GM21737 (cell line): ENCODE results near the gene CARMIL3.

Source experiments
- ATAC-seq: cut with Tn5 transposase; IDR thresholded peaks from one replicate; pipeline ENCODE4 v1.9.1; 2021; ENCODE audit warnings: mild to moderate bottlenecking, moderate library complexity; ENCODE audit not compliant: unreplicated experiment

The CARMIL3 gene

GRCh38 chr14:24074625-24075484 is 23.0 kb downstream of the CARMIL3 start:
- no peak for ATAC-seq

DNA sequence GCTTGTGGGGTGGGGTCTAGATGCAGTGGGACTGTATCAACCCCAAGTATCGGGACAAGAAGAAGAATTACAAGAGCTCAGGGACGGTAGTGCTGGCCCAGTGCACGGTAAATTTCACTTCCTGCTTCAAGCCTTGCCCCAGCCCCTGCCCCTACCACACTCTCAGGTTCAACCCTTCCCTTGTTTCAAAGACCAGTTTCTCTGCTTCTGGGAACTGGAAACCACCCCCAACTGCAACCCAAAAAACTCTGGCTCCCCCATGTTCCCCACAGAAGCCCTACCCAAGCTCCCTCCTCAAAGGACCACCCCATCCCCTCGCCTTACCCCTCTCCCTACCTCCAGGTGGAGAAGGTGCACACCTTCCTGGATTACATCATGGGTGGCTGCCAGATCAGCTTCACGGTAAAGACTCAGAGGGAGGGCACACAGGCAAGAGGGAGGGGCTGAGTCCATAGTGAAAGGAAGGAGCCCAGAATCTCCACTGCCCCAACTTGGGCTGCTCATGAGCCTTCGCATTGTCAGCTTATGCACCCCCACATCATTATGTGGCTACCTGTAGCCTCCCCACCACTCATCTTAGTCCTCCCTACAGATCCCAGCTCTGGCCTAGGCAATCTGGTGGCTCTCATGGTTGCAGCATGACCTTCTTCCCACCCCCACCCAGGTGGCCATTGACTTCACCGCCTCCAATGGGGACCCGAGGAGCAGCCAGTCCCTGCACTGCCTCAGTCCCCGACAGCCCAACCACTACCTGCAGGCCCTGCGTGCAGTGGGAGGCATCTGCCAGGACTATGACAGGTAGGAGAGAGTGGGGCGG is 23.9 kb downstream of the CARMIL3 start:
- no peak for ATAC-seq

DNA sequence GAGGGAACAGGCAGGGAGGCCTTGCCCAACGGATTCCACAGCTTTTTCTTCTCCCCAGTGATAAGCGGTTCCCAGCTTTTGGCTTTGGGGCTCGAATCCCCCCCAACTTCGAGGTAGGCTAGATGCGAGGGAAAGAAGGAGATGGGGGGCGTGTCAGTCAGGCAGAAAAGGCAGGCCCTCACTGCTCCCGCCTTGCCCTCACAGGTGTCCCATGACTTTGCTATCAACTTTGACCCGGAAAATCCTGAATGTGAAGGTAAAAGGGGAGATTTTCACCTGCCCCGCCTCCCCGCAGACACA is 24.4 kb downstream of the CARMIL3 start:
- ATAC-seq = no peak

GRCh38 chr14:24077086-24077485 is 25.3 kb downstream of the CARMIL3 start:
- no peak for ATAC-seq

- ATAC-seq = no peak
Measured at GRCh38 chr14:24078146-24078545, 26.3 kb downstream of the CARMIL3 start.

DNA sequence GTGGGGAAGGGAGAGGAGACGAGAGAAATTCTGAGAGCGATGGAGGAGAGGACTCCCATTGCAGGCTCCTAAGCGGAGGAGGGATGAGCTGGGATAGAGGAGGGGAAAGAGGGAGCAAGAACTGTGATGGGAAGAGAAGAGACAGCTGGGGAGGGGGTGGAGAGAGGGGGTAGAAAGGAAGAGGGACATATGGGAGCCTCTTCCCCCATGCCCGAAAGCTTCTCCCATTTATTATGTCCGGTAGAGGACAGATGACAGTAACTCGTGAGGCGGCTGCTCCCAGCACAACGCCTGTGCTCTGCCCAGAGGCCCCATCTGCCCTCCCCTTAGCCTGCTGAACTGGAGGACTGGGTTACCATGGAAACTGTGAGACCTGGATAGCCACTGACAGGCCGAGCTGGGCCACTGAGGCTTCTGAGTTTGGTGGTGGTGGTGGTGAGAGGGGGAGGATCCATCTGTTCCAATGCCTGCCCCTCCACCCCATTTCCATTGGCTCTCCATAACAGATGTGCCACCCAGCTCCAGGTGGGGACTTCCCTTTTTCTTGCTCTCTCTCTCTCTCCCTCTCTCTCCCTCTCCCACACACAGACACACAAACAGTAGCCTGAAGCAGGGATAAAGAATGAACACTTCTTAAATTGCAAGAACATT is 27.8 kb downstream of the CARMIL3 start:
- ATAC-seq = no peak

DNA sequence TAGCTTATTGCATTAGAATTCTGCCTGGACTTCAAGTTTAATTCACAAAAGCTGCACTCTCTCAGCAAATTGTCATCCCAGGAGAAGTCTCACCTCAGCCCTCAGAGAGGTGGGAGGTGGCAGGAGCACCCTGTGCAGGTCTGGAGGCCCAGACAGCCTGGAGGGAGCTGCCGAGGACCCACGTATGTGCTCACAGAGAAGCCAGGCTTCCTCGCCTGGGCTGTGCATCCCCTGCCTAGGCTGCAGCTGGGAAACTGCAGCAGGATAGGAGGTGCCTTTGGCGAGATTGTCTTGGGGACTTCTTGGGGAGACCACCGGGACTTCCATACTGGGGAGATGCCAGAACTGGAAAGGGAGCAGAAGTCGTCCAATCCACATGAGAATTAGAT is 28.3 kb downstream of the CARMIL3 start:
- no peak for ATAC-seq

GRCh38 chr14:24080888-24081738 is 29.3 kb downstream of the CARMIL3 start:
- ATAC-seq = peak; percentile 85

DNA sequence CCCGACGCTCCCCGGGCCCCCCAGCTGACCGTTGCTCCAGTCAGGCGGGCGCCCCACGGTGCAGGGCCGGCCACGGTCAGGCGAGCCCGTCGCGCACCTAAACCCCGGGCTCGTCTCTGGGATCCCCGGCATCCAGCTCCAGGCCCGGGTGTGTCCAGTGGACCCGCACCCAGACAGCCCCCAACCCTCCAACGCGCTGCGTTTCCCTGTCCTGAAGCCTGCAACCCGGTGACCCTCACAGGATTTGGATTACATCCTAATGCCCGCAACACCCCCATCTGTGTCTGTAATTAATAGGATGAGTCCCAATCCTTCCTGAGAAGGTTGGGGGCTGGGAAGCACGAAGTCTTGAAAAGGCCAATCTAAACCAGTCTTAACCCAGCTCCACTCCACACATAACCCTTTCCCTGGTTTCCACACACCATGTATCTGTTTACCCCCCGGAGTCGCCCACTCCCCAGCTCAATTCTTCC is 30.0 kb downstream of the CARMIL3 start:
- no peak for ATAC-seq

DNA sequence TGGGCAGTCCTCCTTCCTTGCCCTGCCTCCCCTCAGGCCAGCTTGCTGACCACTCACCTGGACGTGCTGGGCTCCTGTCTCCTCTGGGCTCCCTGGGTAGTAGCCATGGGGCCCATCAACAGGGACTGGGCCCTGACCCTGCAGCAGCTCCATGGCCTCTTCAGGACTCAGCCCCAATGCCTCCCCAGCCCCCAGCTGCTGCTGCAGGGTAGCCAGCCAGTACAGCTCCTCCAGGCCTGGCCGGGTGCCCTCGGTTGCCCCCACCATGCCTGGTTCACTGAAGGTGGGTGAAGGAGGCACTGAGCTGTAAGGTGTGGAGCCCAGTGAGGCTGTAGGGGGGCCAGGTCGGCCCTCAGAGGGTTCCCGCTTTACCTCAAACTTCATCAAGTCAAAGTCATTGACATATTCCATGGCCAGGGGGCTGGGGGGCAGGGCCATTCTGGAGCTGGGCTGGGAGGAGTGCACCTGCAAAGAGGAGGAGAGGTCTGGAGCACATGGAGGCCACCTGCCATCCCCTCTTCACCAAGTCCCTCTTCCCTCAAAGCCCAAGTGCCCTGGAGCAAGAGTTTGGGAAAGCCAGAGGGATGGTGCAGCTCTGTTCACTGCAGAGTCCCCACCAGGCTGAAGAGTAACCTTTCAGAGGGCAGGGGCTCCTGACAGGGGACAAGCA is 30.7 kb downstream of the CARMIL3 start:
- ATAC-seq = no peak

DNA sequence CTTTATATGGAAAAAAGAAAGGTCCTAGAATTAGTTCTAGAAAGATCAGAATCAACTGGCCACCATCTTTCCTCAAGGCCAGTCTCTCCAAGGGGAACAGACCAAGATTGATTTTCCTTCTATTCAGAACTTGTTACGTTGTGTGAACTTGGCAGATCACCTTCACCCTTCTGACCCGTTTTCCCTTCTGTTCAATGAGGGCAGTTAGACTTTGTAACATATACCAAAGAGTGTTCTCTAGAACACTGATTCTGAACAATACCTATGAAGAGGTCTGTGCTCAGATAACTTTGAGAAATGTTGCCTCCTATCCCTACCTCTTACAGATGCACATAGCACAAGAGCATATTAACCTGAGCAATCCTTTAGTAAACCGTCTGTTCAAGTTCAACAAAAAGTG is 31.7 kb downstream of the CARMIL3 start:
- no peak for ATAC-seq

DNA sequence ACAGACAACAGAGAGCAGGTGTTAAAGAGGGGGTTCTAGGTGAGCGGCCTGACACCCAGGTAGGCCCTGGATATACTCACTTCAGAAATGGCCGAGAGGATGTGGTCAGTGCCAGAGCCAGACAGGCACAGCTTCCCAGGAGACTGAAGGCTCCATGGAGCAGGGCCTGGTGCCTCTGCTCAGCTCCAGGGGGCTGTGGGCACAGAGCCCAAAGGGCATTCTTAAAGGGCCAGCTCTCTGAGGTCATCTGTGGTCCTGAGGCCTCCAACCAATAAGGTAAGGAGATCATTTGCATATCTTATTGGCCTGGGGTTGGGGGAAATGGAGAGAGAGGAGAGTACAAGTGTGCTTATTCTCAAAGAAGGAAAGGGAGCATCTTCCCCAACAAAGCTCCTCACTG is 32.6 kb downstream of the CARMIL3 start:
- no peak for ATAC-seq

DNA sequence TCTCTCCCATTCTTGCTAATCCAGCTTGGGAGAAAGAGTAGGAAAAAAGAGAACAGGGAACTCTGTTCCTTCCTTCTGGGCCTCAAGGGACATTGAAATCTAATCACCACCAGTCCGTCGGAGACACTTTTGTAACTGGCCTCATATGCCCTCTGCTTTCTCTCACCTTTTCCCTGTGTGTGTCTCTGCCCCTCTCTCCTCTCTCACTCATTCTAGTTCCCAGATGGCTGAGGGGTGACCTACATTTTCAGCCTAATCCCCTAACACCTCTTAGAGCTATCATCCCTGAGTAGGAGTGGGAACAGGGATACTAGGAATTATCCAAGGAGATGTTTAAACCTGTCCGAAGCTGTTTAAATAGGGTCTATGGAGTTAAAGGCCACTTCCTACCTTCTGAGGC is 33.4 kb downstream of the CARMIL3 start:
- ATAC-seq = no peak

DNA sequence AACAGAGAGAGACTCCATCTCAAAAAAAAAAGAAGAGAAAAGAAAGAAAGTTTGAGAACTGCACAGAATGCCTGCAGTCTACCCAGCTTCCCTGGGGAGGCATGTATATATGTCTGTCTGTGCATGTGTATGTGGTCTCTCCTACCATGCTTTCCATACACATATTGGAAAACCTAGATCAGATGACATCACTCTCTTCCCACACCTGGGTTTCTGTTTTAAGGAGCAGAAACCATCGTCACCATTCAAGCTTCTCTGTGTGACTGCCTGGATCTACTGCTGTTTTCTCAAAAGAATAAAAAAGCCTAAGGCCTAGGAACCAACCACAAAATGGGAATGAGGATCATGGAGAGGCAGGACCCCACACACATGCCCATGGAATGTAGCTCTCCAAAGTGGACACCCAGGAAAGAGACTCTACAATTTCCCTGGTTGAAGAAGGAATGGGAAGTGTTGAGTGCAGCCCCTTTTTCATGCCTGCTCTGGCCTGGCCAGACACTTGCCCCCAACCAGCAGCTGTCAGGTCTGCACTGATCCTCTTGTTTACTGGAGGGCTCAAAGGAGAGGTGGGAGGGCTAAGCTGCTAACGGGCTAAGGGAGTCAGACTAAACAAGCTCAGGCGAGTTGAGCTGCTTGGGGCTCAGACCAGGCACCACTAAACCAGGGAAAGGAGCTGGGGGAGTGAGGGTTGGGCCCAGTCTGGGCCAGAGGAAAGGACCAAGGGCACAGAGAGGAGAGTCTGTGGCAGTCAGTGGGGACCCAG is 34.6 kb downstream of the CARMIL3 start:
- no peak for ATAC-seq

DNA sequence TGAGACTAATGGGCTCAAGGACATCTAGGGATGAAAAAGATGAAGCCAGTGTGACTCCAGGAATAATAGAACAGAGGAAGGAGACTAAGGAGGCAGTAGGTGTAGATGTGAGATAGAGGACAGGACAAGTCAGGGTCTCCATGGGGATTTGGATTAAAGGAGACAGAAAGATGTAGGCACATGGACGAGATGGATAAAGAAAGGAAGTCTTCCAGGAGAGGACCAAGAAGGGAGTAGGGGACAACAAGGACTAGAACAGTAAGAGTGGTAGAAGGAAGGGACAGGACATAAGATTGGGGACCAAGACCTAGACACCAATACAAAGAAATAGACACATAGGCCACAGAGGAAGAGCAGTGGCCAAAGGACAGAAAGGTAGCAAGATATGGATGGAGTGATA is 35.2 kb downstream of the CARMIL3 start:
- ATAC-seq = no peak

DNA sequence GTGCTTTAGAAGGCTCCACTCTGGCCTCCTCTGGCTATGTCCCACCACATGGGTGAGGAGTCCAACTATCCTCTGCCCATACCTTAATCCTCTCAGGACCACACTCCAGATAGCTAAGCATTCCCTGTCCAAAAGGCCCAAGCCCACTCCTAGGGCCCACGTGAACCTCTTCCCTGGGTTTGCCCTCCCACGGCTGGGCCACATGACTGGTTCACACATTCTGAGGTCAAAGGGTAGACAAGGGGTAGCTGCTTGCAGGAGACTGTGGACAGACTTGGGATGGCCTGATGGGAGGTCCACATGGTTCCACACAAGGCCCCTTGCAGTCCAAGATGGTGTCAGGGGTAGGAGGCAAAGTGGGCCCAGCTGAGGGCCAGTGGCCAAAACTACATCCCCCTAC is 36.3 kb downstream of the CARMIL3 start:
- ATAC-seq = no peak

- ATAC-seq = no peak
Measured at GRCh38 chr14:24089890-24090289, 38.1 kb downstream of the CARMIL3 start.

DNA sequence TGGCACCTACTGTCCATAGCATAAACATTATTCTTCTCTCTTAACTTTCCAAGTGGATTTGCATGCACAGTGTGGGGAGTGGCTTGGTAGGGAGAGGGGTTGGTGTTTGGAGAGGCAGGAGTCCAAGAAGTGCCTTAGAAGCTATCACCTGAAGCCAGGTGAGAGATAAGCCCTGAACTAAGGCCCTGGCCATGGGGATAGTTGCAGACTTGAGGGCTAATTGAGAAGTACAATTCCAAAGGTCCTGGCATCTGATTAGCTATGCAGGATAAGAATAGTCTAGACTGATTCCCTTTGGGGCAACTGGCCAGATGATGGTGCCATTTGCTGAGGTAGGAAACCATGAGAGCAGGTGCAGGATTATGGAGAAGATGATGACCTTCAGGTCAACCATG is 40.3 kb downstream of the CARMIL3 start:
- no peak for ATAC-seq

DNA sequence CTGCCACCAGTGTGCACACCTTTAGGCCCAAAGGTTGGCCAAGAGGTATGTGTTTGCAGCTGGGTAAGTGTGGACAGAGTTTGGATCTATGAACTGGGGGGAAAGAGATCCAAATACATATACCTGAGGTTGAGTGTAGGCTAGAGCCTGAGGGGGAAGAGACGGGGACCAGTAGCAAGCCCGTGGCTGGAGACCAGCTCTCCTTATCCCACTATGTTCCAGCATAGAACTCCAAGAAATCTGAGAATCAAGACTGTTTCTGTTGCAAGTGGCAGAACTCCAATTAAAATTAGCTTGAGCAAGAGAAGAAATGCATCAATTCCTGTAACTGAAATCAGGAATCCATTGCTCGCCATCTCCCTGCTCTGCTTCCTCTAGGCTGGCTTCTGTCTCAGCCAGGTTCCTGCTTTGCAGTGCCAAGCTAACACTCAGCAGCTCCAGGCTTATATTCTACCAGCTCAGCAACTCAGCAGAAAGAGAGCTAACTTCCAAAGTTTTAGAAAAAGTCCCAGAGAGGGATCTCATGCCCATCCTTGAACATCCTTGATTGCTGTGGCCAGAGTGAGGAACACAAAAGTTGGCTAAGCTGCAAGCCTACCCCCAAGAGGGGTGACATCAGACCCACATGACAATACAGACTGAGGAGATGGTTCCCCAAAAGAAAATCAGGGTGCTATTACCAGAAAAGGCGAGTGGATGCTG is 40.8 kb downstream of the CARMIL3 start:
- ATAC-seq = no peak
